Bronchial epithelial cell (primary cell): ENCODE data around the gene GCK. TPM values are rescaled to one million over a fixed set of nuclear protein-coding genes. Genes with fewer than 3 reads are reported as not detected.
A peak's percentile ranks its signal among the peaks of the same experiment; 100 is the strongest.
"Not testable (repeated sequence)": the region's sequence is repeated elsewhere in the genome, so short reads cannot be mapped to it uniquely, and the experiment has no call there.

Experiments
- DNase-seq: peaks from one replicate; pipeline ENCODE4 v3.0.0-alpha.2; 2010; ENCODE audit warnings: low read depth
- FAIRE-seq: peaks from 2 replicates; lab custom pipeline; 2011; peaks lifted over from hg19 to GRCh38; lab: Jason Lieb, UNC
- H3K27me3 ChIP-seq: 2 replicates; pipeline ENCODE4 v1.5.1; 2011; ENCODE audit warnings: low read length; ENCODE audit not compliant: control insufficient read depth, insufficient read depth
- H3K36me3 ChIP-seq: 2 replicates; pipeline ENCODE4 v1.5.1; 2011; ENCODE audit warnings: low read length; ENCODE audit not compliant: control insufficient read depth, insufficient read depth
- H3K4me3 ChIP-seq: 2 replicates; pipeline ENCODE4 v1.5.1; 2011; ENCODE audit warnings: mild to moderate bottlenecking, low read depth, low read length, control low read depth
- total RNA-seq: library from RNA; depleted of rRNA; stranded (reverse); fragments of >200 nt; gene quantifications from 2 replicates; pipeline ENCODE4 v1.2.1, GENCODE V29; 2014
- TF ChIP-seq, protein P1 (sequence below): IDR thresholded peaks from 2 replicates; pipeline ENCODE4 v1.5.1; 2011; ENCODE audit warnings: mild to moderate bottlenecking, moderate library complexity, low read length, control low read depth, inconsistent platforms; ENCODE audit not compliant: insufficient read depth, severe bottlenecking

The GCK gene
- total RNA-seq, 1 donor from 2014 or later = 0.53 TPM

DNA sequence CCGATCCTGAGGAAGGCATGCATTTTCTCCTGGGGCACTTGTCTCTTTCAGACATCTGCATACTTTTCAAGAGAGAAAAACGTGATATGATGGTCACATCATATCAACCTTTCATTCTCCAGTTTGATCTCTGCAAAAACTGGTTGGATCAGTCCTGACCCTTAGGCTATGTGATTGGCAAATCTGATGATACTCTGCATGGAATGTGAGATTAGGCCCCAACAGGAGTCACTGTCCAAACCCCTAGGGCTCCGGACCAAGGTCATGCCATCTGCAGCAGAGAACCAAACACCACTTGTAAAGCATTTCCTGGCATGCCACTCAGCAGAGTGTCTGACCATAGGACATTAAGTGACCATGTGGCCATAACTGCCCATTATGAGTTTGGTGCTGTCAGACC is 8.6 kb downstream of the GCK start:
- FAIRE-seq (no peak), DNase-seq (no peak)
- TF ChIP-seq, protein P1, sequence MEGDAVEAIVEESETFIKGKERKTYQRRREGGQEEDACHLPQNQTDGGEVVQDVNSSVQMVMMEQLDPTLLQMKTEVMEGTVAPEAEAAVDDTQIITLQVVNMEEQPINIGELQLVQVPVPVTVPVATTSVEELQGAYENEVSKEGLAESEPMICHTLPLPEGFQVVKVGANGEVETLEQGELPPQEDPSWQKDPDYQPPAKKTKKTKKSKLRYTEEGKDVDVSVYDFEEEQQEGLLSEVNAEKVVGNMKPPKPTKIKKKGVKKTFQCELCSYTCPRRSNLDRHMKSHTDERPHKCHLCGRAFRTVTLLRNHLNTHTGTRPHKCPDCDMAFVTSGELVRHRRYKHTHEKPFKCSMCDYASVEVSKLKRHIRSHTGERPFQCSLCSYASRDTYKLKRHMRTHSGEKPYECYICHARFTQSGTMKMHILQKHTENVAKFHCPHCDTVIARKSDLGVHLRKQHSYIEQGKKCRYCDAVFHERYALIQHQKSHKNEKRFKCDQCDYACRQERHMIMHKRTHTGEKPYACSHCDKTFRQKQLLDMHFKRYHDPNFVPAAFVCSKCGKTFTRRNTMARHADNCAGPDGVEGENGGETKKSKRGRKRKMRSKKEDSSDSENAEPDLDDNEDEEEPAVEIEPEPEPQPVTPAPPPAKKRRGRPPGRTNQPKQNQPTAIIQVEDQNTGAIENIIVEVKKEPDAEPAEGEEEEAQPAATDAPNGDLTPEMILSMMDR = no peak
- H3K27me3 ChIP-seq = peaks cover 2% of the 10 kb centered on the region
- no peak overlapping the region for H3K4me3 ChIP-seq
- no peaks in the 10 kb centered on the region for H3K36me3 ChIP-seq

DNA sequence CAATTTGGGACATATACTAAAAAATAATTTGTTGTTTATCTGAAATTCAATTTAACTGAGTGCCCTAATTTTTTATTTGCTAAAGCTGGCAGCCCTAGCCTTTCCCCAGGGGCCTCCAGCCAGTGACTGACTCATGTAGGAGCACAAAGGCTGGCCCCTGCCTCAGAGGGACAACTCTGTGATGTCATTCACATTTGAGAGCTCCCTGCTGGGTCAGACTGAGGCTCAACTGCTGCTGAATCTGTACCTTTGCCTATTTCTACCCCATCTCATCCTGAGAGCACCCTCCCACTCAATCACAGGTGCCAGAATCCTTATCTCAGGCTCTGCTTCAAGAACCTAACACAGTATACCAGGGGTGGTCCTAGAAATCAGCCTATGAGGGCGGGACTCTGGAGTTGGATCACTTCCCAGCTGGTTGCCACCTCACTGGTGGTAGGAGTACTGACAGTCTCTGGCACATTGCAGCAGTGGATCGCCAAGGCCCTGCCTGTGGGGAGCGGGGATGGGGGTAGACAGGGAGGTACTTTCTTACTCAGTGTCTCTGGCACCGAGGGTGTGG is 11.6 kb downstream of the GCK start:
- no peak overlapping the region for H3K4me3 ChIP-seq
- no peaks in the 10 kb centered on the region for H3K36me3 ChIP-seq
- TF ChIP-seq, protein P1 = no peak
- FAIRE-seq (peak; percentile 83), DNase-seq (peak; percentile 38)
- peaks cover 2% of the 10 kb centered on the region for H3K27me3 ChIP-seq

DNA sequence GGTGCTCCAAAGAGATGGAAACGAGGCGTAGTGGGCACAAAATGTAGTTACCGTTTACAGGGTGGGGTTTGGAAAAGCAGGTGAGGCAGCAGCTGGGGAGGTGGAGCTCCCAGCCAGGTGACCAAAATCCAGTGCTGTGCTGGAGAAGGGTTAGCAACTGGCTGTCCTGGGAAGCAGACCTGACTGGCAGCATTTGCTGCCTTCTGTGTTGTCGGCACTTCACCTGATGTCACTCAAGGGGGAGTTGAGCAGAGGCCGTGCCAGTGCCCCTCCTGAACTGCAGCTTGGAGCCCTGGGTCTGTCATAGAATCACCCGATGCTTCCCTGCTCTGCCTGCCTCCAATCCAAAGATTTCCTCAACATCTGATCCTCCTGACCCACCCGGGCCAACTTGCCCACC is 12.8 kb downstream of the GCK start:
- no peak for DNase-seq
- Histone ChIP-seq H3K4me3 (no peak overlapping the region), H3K27me3 (peaks cover 2% of the 10 kb centered on the region), H3K36me3 (no peaks in the 10 kb centered on the region)
- FAIRE-seq = no peak
- TF ChIP-seq, protein P1 = no peak

DNA sequence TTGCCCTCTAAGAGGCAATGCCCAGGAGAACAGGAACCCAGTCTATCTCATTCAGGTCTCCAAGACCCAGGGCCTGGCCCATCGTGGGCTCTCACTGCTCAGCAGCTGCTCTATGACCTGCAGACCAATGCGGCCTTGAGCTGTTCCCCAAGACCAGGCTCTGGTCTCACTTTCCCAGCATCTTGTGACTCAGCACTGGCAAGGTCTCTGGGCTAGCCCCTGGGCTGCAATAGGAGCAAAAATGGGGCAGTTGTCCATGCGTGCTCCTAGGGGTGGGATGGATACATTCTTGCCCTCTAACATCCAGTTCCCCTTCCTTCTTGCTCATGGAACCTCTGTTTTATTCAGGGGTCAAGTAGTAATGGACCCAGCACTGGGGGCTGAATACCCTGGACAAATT is 13.5 kb downstream of the GCK start:
- no peak overlapping the region for H3K4me3 ChIP-seq
- no peak for DNase-seq
- FAIRE-seq = no peak
- no peaks in the 10 kb centered on the region for H3K36me3 ChIP-seq
- TF ChIP-seq, protein P1 = no peak
- H3K27me3 ChIP-seq = peaks cover 2% of the 10 kb centered on the region

DNA sequence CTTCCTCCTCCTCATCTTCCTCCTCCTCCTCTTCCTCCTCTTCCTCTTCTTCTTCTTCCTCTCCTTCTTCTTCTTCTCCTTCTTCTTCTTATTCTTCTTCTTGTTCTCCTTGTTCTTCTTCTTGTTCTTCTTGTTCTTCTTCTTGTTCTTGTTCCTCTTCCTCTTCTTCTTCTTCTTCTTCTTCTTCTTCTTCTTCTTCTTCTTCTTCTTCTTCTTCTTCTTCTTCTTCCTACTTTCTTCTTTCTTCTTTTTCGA is 14.6 kb downstream of the GCK start:
- H3K27me3 ChIP-seq, DNase-seq, H3K36me3 ChIP-seq, FAIRE-seq, H3K4me3 ChIP-seq: not testable (repeated sequence)

DNA sequence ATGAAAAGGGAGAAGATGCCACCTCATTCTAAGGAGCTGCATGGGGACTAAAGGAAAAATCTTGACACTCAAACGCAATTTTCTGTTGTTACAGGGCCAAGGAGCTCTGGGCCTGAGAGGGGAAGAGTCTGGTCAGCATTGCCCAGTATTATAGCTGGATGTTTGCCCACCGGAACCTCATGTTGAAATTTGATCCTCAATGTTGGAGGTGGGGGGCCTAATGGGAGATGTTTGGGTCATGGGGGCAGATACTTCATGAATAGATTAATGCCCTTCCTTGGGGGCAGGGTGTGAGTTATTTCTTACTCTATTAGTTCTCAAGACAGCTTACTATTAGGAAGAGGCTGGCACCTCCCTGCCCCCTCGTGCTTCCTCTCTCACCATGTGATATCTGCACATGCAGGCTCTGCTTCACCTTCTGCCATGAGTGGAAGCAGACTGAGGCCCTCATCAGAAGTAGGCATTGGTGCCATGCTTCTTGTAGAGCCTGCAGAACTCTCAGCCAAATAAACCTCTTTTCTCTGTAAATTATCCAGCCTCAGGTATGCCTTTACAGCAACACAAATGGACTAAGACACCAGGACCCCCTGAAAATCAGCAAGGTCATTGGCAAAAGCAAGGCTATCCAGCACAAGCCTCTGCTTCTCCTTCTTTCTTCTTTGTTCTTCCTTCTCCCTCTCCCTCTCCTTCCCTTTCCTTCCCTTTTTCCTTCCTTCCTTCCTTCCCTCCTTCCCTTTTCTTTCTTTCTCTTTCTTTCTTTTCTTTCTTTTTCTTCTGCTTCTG is 15.1 kb downstream of the GCK start:
- TF ChIP-seq, protein P1 = no peak
- DNase-seq (no peak), FAIRE-seq (no peak)
- H3K4me3 ChIP-seq = no peak overlapping the region
- H3K36me3 ChIP-seq = no peaks in the 10 kb centered on the region
- peaks cover 2% of the 10 kb centered on the region for H3K27me3 ChIP-seq
